GM21786 (cell line): ENCODE results near the gene SAMD1.

Experiments used
- ATAC-seq: cut with Tn5 transposase; IDR thresholded peaks from one replicate; pipeline ENCODE4 v1.9.1; 2021; ENCODE audit not compliant: unreplicated experiment

SAMD1 gene

DNA sequence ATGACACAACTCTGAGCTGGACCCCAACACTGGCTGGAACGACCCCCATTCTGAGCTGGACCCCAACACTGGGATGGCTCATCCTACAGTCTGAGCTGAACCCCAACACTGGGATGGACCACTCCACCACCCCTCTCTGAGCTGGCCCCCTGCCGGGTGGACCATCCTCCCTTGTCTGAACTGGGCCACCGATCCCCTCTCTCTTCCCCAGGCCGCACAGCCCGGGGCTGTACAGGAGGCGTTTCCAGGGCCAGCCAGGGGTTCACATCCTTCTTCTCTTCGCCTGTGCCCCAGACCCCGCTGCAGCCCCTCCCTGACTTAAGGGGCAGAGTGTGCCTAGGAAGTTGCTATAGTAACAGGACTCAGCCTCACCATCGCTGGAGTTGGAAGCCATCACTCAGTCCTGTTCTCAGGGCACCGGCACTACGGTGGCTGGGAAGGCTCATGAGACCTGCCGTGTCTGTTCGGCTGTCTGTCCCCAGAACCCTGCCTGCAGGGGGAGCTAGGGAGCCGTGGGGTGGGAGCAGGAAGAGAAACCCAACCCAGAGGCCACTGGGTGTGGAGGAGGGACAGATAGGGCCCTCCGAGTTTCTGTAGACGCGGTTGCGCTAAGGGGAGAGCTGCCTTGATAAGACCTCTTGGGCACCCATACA, 23.3 kb upstream of the SAMD1 start:
- ATAC-seq = no peak

- ATAC-seq = no peak
Measured at GRCh38 chr19:14112809-14113385, 22.3 kb upstream of the SAMD1 start.

DNA sequence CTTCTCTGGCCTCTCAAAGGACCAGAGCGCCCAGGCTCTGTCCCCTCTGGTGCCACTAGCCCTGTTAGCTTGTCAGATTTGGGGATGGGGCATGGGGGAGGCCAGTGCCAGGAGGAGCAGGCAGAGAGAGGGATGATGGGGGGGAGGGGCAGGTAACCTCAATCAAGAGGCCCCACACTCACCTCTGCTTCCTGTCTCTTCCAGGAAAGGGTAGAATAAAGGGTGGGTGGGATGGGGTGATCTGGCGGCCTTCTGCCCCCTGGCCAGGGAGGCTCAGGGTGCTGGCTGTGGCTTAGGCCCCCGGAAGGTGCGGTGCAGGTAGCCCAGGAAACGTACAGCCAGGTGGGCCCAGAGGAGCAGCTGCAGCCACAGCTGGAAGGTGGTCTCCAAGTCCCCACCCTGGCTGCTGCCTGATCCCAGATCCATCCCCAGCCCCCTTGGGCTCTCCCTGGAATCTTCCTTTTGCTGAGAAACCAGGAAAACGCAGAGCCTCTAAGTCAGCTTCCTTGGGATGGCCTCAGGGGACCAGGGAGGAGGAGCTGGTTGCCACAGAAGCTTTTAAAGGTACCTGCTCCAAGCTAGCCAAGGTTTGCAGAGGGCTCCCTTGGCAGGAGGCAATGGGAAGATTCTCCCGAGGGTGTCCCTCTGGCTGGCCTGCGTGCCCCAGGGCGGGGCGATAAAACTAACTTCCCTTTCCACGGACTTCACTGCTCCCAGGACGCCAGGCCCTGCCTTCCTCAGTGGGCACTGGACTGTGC, 21.7 kb upstream of the SAMD1 start:
- ATAC-seq = no peak

GRCh38 chr19:14111486-14111885, 20.9 kb upstream of the SAMD1 start:
- ATAC-seq = no peak

GRCh38 chr19:14110650-14111049, 20.1 kb upstream of the SAMD1 start:
- ATAC-seq = no peak

DNA sequence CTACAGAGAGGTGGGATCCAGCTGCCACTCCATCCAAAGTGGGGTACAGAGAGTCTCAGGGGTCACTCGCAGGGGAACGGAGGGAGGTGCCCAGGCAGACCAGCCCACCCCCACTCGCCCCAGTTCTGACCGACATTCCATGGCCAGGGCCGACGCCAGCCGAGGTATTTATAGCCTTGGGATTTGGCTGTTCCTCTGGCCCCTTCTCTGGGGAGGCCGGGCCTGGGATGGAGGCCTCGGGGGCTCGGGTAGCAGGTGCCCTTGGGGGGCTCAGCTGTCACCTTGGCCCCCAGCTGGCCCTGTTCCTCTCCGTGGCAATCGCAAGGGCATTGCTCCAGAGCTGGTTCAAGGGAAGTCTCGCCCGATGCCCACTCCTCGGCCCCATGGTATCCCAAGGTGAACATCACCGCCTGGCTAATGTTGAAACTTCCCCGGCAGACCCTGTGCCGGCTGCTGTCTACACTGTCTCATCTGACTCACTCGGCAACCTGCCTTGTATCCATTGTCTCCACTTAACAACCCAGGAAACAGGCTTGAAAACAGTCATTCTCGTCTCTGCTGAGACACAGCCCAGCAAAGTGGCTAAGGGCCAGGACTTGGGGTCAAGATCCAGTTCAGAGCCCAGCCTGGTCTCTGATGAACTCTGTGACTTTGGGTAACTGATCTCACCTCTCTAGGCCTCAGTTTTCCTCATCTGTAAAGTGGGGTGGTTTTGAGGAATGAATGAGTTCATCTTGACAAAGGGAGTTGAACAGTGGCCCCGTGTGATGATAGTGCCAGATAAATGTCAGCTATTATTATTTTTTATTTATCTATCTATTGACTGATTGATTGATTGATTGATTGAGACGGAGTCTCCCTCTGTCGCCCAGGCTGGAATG, 17.3 kb upstream of the SAMD1 start:
- no peak for ATAC-seq

- ATAC-seq = no peak
Measured at GRCh38 chr19:14106840-14107239, 16.3 kb upstream of the SAMD1 start.

DNA sequence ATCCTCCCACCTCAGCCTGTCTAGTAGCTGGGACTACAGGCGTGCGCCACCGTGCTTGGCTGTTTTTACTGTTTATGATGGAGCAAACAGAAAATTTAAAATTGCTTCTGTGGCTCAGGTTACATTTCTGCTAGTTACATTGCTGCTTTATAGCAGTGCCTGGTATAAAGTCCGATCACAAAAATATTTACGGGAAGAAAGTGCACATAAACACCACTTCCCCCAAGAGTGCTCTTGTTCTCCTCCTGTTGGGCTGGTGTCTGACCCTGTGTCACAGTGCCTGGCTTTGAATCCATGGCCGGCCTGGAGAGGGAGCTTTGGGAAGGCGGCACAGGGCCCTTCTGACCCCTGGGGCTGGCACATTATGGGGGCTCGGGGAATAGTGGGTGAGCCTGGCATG, 15.1 kb upstream of the SAMD1 start:
- ATAC-seq = no peak

DNA sequence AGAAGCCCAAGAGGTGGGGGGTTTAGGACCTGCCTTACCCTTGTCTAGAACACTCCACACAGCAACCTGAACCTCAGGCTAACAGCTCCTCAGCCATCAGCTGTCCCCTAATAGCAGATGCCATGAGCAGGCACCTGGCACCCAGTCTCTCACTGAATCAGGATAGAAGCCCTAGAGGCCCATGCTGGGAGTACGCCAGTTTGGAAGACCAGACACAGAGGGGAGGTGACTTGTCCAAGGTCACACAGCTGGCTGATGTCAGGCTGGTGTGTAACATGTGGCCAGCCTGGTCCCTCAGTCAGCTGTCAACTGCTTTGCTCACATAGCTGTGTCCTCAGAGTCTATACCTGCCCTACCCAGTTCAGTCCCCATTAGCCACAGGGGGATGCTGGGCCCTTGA, 12.8 kb upstream of the SAMD1 start:
- ATAC-seq = no peak

DNA sequence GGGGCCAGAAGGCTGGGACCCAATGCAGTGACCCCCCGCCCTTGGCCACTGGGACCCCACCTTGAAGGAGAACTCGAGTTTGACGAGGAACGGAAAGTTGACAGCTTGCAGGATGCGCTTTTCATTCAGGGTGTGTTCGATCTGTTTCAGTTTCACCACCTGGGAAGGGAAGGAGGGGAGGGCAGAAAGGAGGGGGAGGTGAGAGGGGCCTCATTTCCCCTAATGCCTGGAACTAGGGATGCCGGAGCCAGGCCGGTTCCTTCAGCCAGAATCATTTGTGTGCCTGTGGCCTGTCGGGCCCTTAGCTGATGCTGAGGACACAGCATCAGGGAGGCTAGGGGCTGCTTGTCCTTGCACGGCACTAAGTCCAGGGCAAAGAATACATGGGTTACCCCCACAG, 12.2 kb upstream of the SAMD1 start:
- no peak for ATAC-seq

- no peak for ATAC-seq
Measured at GRCh38 chr19:14102102-14102696, 11.6 kb upstream of the SAMD1 start.

- ATAC-seq = no peak
Measured at GRCh38 chr19:14101003-14101545, 10.5 kb upstream of the SAMD1 start.

GRCh38 chr19:14097532-14098151, 7.1 kb upstream of the SAMD1 start:
- no peak for ATAC-seq

GRCh38 chr19:14096272-14096992, 5.9 kb upstream of the SAMD1 start:
- no peak for ATAC-seq

DNA sequence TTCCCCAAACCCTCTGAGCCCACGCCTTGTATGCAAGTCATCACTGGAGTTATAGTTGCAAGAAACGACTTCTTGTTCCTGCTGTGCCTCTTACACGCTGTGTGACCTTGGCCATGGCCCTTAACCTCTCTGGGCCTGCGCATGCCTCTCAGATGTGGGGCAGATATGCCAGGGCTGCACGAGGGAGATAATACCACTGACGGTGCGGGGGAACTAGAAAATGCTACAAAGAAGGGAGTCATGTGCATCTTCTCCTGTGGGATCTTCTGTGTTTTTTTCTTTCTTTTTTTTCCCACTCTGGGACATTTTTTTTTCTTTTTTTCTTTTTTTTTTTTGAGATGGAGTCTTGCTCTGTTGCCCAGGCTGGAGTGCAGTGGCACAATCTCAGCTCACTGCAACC, 4.3 kb upstream of the SAMD1 start:
- no peak for ATAC-seq

DNA sequence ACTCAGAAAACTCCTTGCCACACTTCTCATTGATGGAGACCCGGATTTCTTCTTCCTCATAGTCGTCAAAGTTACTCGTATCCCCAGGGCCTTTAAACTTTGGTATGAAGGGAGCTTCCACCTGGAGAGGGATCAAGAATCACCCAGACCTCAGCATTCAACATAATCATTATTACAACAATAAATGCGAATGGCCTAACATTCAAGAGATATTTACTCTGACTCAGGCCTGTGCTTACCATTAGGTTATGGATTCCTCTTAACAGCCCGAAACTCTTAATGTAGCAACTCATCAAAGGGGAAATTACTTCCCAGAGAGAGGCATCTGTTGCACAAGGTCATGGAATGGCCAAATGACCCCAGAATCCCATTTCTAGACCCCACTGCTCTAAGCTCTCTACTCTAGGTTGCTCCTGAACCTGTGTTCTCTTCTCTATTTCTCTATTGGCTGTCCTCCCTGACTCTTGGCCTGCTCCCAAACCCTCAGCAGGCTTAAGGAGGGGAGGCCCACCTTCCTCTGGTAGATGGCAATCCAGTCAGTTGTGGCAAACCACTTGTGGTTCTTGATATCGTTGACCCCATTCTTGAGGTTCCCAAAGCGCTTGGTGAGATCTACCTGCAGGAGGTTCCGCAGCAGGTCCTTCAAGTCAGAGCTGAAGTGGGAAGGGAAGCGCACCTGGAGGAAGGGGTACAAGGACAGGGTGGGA, 2.7 kb upstream of the SAMD1 start:
- ATAC-seq = no peak

DNA sequence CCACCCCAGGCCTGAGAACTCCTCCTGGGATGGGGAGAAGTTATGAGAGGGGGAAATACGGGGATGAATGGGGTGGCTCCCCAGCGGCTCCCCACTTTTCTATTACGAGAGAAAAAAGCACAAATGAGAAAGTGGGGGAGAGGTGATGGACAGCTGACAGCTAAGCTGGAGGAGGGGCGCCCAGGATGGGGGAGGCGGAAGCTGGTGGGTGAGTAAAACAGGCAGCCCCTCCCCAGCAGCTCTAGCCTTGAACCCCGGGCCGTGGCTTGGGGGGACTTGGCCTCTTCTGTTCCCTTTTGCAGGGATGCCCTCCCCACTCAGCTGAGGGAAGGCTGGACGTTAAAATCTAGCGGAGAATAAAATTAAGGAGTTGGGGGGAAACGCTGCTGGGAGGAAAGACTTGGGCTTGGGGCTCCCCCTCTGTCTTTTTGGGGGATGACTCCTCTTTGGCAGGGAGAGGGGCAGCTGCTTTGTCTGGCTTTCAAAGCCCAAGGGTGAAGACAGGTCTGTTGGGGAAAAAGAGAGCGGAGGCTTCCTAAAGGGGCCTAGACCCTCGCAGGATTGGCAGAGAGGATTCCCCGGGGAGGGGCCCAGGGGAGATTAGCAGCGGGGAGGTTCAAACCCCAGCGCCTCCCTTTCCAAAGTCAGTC, 1.4 kb upstream of the SAMD1 start:
- ATAC-seq = peak; percentile 20

GRCh38 chr19:14091081-14091812, 696 bp upstream of the SAMD1 start:
- peak; percentile 61 for ATAC-seq
